Stimulated activated CD4-positive, alpha-beta T cell treated with anti-CD3 and anti-CD28 coated beads, Interleukin-15, amount 100 ng/mL, for 24 hours (primary cell): Measurements from ENCODE around the gene NAMPT.
"Not testable (repeated sequence)": the region's sequence is repeated elsewhere in the genome, so short reads cannot be mapped to it uniquely, and the experiment has no call there.

Experiments
- DNase-seq: peaks from one replicate; pipeline ENCODE4 v3.0.0-alpha.2; 2020

The NAMPT gene

DNA sequence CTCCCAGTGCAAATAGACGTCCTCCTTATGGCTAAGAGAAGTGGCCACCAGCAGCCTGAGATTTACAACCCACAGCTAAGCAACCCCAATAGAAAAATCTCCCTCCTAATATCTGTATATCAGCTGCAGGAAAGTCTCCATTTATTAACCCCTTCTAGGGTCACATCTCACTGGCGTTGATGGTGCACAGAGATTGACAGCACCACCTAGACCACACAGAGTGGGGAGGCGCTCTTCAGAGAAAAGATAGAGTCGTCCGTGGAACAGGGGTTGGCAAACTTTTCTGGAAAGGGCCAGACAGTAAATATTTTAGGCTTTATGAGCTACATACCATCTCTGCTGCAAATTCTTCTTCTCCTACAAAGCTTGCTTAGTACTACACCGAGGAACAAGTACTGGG, 60.0 kb downstream of the NAMPT start:
- DNase-seq: no peak

DNA sequence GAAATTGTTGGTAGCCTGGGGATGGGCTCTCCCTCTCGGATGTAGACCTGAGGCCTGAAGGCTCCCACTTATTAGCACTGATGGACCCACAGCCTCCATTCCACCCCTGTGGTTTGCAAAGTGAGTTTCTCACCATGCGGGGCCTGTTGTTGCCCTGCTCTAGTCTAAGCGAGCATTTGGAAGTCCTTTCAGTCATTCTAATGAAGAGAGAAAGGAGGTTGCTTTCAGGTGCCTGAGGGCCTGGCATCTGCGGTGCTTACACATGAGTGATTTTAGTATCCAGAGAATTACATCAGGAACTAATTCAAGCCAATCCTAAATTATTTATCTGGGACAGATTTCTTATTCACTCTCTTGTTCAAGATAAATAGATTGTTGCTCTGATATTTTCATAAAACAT, 61.6 kb downstream of the NAMPT start:
- no peak for DNase-seq

- DNase-seq: no peak
These were observed 62.2 kb downstream of the NAMPT start for GRCh38 chr7:106222545-106222944.

DNA sequence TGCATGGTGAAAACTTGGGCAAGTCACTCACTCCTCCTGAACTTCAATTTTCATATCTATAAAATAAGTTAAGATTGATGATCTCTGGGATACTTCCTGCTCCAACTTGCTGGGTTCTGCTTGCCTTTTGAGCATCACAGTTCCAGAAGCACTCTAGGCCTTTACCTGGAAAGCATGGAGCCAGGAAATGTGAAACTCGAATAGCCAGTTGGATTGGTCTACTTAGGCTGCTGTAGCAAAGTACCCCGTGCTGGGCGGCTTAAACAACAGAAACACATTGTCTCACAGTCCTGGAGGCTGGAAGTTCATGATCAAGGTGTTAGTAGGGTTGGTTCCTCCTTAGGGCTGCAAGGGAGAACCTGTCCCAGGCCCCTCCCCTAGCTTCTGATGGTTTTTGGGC, 64.5 kb downstream of the NAMPT start:
- DNase-seq: no peak

DNA sequence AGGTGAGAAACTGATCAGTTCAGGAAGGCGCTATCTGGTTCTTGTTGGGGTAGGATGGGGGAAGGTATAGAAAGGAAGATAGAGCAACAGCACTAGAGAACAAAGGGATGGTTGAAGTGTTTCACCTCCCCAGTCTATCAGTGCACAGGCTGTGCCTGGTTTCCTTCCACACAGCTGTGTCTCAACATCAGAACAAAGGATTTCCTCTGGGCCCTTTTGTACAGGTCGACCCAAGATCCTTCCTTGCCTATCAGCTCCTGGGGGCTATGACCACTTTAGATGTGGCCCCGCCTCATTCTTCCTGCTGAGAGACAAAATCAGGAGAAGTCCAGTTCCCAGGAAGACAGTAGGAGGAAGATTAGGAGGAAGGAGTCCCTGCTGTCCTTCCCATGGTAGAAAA, 65.6 kb downstream of the NAMPT start:
- no peak for DNase-seq

- no peak for DNase-seq
These were observed 66.2 kb downstream of the NAMPT start for GRCh38 chr7:106218546-106218945.

GRCh38 chr7:106216923-106217542, 67.8 kb downstream of the NAMPT start:
- no peak for DNase-seq

GRCh38 chr7:106216517-106216922, 68.3 kb downstream of the NAMPT start:
- no peak for DNase-seq

GRCh38 chr7:106215868-106216516, 68.8 kb downstream of the NAMPT start:
- DNase-seq: no peak

DNA sequence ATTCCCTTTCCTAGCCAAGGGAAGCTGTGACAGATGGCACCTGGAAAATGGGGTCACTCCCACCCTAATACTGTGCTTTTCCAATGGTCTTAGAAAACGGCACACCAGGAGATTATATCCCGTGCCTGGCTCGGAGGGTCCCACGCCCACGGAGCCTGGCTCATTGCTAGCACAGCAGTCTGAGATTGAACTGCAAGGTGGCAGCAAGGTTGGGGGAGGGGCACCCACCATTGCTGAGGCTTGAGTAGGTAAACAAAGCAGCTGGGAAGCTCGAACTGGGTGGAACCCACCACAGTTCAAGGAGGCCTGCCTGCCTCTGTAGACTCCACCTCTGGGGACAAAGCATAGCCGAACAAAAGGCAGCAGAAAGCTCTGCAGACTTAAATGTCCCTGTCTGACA, 75.8 kb downstream of the NAMPT start:
- not testable (repeated sequence) for DNase-seq

DNA sequence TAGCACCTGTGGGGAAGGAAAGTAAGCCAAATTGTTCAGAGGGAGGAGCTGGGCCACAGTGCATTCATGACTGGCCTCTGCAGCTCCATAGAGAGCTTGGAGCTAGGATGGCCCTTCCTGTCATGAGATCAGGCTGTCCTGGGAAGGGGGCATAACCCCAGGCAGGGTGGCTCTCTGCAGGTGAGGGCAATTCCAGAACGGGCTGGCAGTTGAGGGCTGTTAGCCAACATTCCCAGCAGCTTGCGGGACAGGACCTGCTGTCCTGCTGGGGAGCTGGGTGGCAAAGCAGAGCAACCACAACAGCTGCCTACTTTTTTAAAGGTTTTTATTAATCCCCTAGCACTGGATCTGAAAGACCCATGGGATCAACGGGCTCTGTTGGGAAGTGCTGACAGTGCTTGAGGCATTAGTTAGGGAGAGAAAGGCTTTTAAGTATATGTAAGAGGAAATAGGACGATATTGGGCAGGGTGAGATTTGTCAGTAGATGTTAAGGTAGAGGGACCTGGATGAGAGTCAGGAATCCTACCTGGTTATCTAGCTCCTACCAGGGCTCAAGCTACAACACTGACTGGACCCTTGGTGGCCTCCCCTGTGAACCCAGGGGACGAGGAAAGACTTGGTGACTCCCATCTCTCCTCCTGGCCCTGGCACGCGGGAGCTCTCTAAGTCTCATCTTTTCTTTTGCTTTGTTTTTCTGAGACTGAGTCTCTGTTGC, 77.8 kb downstream of the NAMPT start:
- no peak for DNase-seq

GRCh38 chr7:106205621-106206222, 79.1 kb downstream of the NAMPT start:
- DNase-seq: peak; percentile 4

GRCh38 chr7:106203473-106203872, 81.3 kb downstream of the NAMPT start:
- DNase-seq: no peak

- DNase-seq: no peak
These were observed 83.6 kb downstream of the NAMPT start for GRCh38 chr7:106201164-106201563.

DNA sequence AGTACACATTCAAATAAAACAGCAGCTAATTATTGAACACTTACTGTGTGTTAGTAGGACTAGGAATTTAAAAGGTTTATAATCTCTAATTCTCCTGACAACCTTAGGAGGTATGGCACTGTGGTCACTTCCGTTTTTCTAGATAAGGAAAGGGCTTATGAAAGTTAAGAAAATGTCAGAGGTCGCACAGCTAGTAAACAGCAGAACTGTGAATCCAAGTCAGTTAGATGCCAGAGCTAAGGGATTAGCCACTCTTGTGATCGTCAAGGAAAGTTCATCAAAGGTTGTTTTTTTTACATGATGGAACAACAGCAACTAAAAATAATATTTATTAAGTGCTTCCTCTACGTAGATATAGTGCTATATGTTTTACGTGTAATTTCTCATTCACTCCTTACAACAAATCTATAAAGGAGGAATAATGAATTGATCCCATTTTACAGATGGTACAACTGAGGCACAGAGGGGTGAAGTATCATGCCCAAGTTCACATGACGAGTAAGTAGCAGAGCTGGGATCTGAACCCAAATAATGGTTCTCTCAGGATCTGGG, 84.9 kb downstream of the NAMPT start:
- no peak for DNase-seq

DNA sequence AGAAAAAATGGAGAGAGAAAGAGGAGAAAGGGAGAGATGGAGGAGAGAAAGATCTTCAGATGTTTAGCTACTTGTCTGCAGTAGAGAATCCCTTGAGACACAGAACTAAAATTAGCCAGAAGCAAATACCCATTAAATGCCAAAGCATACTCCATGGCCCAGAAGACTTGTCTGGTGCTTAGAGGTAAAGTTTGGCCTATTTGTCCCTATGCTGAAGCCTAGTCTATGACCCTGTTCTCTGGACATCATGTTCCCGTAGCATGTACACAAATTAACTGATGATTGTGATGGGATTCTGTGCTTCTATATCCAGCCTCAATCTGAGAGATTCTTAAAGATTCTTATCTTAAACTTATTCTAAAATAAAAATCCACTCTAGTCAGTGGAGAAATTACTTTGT, 85.8 kb downstream of the NAMPT start:
- no peak for DNase-seq
